Measurements from ENCODE around the gene SCRN2.
A peak's percentile ranks its signal among the peaks of the same experiment; 100 is the strongest.

The SCRN2 gene

DNA sequence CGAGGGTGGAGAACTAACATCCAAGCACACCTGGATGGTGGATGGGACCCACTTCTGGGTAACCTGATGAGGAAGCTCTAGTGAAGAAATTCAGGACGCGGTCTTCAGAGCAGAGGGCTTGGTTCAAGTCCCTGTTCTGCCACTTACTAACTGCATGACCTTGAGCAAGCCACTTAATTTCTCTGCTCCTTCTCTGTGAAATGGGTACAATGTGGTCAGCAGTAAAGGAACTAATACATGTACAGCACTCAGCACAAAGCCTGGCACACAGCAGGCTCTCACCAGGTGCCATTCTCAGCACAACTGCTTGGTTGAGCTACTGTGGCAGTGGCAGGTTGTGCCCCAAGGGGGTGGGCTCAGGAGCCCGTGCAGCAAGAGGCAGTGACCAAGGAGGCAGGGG is 17.6 kb downstream of the SCRN2 start:
- H3K4me1 Mint-ChIP-seq, result peaks cover 22% of the 10 kb centered on the region
- no peak overlapping the region for H3K27ac Mint-ChIP-seq
- no peaks in the 10 kb centered on the region for H3K9me3 Mint-ChIP-seq
- TF ChIP-seq, protein P1, sequence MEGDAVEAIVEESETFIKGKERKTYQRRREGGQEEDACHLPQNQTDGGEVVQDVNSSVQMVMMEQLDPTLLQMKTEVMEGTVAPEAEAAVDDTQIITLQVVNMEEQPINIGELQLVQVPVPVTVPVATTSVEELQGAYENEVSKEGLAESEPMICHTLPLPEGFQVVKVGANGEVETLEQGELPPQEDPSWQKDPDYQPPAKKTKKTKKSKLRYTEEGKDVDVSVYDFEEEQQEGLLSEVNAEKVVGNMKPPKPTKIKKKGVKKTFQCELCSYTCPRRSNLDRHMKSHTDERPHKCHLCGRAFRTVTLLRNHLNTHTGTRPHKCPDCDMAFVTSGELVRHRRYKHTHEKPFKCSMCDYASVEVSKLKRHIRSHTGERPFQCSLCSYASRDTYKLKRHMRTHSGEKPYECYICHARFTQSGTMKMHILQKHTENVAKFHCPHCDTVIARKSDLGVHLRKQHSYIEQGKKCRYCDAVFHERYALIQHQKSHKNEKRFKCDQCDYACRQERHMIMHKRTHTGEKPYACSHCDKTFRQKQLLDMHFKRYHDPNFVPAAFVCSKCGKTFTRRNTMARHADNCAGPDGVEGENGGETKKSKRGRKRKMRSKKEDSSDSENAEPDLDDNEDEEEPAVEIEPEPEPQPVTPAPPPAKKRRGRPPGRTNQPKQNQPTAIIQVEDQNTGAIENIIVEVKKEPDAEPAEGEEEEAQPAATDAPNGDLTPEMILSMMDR (IDR thresholded peaks at IDR 0.05; ENCODE audit: unreplicated experiment in 3 of 3), result no peak
- H3K4me3 Mint-ChIP-seq, result no peak overlapping the region
- peaks cover 40% of the 10 kb centered on the region for H3K36me3 Mint-ChIP-seq (ENCODE audit: low read depth)
- no peaks in the 10 kb centered on the region for H3K27me3 Mint-ChIP-seq (ENCODE audit: low read depth)

- Mint-ChIP-seq H3K4me1 (peaks cover 22% of the 10 kb centered on the region), H3K27ac (no peak overlapping the region), H3K4me3 (peak overlapping the region; percentile 60 to 97 (median 96)), H3K9me3 (no peaks in the 10 kb centered on the region), H3K27me3 (ENCODE audit: low read depth) (no peaks in the 10 kb centered on the region), H3K36me3 (ENCODE audit: low read depth) (peaks cover 37% of the 10 kb centered on the region)
- TF ChIP-seq, protein P1 (IDR thresholded peaks at IDR 0.05; ENCODE audit: unreplicated experiment in 3 of 3), result no peak
These were observed 18.3 kb downstream of the SCRN2 start for GRCh38 chr17:47822785-47823184.

GRCh38 chr17:47821424-47822391 is 19.4 kb downstream of the SCRN2 start, which contains the start of gene OSBPL7:
OSBPL7 (minus strand) TSS chr17:47821794; CDS start chr17:47820278, 1,516 bp downstream.
- H3K27me3 Mint-ChIP-seq (ENCODE audit: low read depth), result no peaks in the 10 kb centered on the region
- peaks cover 22% of the 10 kb centered on the region for H3K4me1 Mint-ChIP-seq
- H3K36me3 Mint-ChIP-seq (ENCODE audit: low read depth), result peaks cover 34% of the 10 kb centered on the region
- H3K9me3 Mint-ChIP-seq, result no peaks in the 10 kb centered on the region
- TF ChIP-seq, protein P1 (IDR thresholded peaks at IDR 0.05; ENCODE audit: unreplicated experiment in 3 of 3), result no peak
- H3K27ac Mint-ChIP-seq, result peak within 1 kb of the TSS; percentile 57 to 80 (median 74)
- peak within 1 kb of the TSS; percentile 96 to 97 (median 96) for H3K4me3 Mint-ChIP-seq

DNA sequence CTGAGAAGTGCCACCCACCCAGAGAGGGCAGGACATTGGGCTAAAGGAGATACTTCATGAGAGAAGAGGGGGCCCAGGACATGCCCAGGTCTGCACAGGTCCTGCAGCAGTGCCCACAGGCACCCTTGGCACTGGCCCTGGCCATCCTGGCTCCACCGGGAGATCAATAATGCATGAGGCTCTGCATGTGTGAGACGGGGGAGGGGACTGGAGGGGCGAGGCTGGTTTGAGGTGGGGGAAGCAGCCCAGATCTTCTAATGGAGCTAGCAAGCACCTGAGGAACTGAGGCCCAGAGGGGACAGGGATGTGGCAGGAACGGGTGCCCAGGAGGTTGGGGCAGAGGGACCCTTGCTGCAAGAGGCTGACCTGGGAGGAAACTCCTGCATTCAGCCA is 20.0 kb downstream of the SCRN2 start:
- peak overlapping the region; percentile 26 to 80 (median 35) for H3K27ac Mint-ChIP-seq
- TF ChIP-seq, protein P1 (IDR thresholded peaks at IDR 0.05; ENCODE audit: unreplicated experiment in 3 of 3), result no peak
- H3K4me1 Mint-ChIP-seq, result peaks cover 22% of the 10 kb centered on the region
- H3K4me3 Mint-ChIP-seq, result peak overlapping the region; percentile 96 to 97 (median 96)
- peaks cover 27% of the 10 kb centered on the region for H3K36me3 Mint-ChIP-seq (ENCODE audit: low read depth)
- H3K27me3 Mint-ChIP-seq (ENCODE audit: low read depth), result no peaks in the 10 kb centered on the region
- H3K9me3 Mint-ChIP-seq, result no peaks in the 10 kb centered on the region

GRCh38 chr17:47820033-47820789 is 20.9 kb downstream of the SCRN2 start:
- Mint-ChIP-seq H3K4me1 (peaks cover 22% of the 10 kb centered on the region), H3K4me3 (peak overlapping the region; percentile 96 to 97 (median 96)), H3K36me3 (ENCODE audit: low read depth) (peaks cover 21% of the 10 kb centered on the region), H3K27ac (no peak overlapping the region), H3K27me3 (ENCODE audit: low read depth) (no peaks in the 10 kb centered on the region), H3K9me3 (no peaks in the 10 kb centered on the region)
- TF ChIP-seq, protein P1 (IDR thresholded peaks at IDR 0.05; ENCODE audit: unreplicated experiment in 3 of 3), result no peak

Measured in nephron (organoid).